HCT116 (cell line): ENCODE results near the gene UNKL.

Experiments
- ATF3 ChIP-seq: IDR thresholded peaks from 2 replicates; pipeline ENCODE4 v1.6.1; 2012
- EGR1 ChIP-seq: IDR thresholded peaks from 2 replicates; pipeline ENCODE4 v1.6.1; 2012; ENCODE audit warnings: low read depth
- MAX ChIP-seq: IDR thresholded peaks from 2 replicates; pipeline ENCODE4 v1.6.1; 2012
- POLR2A ChIP-seq: IDR thresholded peaks from 2 replicates; pipeline ENCODE4 v1.7.0; 2011; ENCODE audit warnings: borderline replicate concordance; ENCODE audit not compliant: insufficient read depth, insufficient read length; ENCODE audit errors: extremely low read depth
- SRF ChIP-seq: IDR thresholded peaks from 2 replicates; pipeline ENCODE4 v1.6.1; 2012; ENCODE audit warnings: low read depth
- ZNF274 ChIP-seq: fragments of 200-500 bp; sonication (Bioruptor generic); IDR thresholded peaks from 2 replicates; pipeline ENCODE4 v1.6.1; 2014; ENCODE audit warnings: mild to moderate bottlenecking, low read depth, low read length, inconsistent platforms
- TF ChIP-seq, protein P1 (sequence below), 3 experiments: fragments of 200-600 bp in 1 of 3; sonication (generic) in 1 of 3; IDR thresholded peaks in 2 of 3; conservative IDR thresholded peaks in 1 of 3; 2 replicates each; pipeline ENCODE4 v1.5.1; 2012 to 2017; ENCODE audit warnings: low read depth in 2 of 3, low read length in 2 of 3, antibody characterized with exemption in 1 of 3, borderline replicate concordance in 1 of 3, control low read depth in 1 of 3, mild to moderate bottlenecking in 1 of 3, mixed read lengths in 1 of 3, mixed run types in 1 of 3, moderate library complexity in 1 of 3; ENCODE audit not compliant: insufficient read depth in 1 of 3

- TF ChIP-seq SRF = no peak
- TF ChIP-seq ZNF274 = no peak
- TF ChIP-seq MAX = no peak
- TF ChIP-seq, protein P1, sequence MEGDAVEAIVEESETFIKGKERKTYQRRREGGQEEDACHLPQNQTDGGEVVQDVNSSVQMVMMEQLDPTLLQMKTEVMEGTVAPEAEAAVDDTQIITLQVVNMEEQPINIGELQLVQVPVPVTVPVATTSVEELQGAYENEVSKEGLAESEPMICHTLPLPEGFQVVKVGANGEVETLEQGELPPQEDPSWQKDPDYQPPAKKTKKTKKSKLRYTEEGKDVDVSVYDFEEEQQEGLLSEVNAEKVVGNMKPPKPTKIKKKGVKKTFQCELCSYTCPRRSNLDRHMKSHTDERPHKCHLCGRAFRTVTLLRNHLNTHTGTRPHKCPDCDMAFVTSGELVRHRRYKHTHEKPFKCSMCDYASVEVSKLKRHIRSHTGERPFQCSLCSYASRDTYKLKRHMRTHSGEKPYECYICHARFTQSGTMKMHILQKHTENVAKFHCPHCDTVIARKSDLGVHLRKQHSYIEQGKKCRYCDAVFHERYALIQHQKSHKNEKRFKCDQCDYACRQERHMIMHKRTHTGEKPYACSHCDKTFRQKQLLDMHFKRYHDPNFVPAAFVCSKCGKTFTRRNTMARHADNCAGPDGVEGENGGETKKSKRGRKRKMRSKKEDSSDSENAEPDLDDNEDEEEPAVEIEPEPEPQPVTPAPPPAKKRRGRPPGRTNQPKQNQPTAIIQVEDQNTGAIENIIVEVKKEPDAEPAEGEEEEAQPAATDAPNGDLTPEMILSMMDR (IDR thresholded peaks at IDR 0.05 in 2 of 3, conservative IDR thresholded peaks at IDR 0.05 in 1 of 3; ENCODE audit: borderline replicate concordance in 1 of 3, insufficient read depth in 1 of 3, low read depth in 2 of 3, low read length in 2 of 3) = no peak
- TF ChIP-seq ATF3 = no peak
- TF ChIP-seq EGR1 = no peak
- no peak for TF ChIP-seq POLR2A
Measured at GRCh38 chr16:1335996-1336395, 78.5 kb downstream of the UNKL start.
